Bronchial epithelial cell (primary cell): ENCODE results near the gene AMIGO1. TPM values are rescaled to one million over a fixed set of nuclear protein-coding genes. Genes with fewer than 3 reads are reported as not detected.

Experiments
- DNase-seq: peaks from one replicate; pipeline ENCODE4 v3.0.0-alpha.2; 2010; ENCODE audit warnings: low read depth
- FAIRE-seq: peaks from 2 replicates; lab custom pipeline; 2011; peaks lifted over from hg19 to GRCh38; lab: Jason Lieb, UNC
- H3K27me3 ChIP-seq: 2 replicates; pipeline ENCODE4 v1.5.1; 2011; ENCODE audit warnings: low read length; ENCODE audit not compliant: control insufficient read depth, insufficient read depth
- H3K36me3 ChIP-seq: 2 replicates; pipeline ENCODE4 v1.5.1; 2011; ENCODE audit warnings: low read length; ENCODE audit not compliant: control insufficient read depth, insufficient read depth
- H3K4me3 ChIP-seq: 2 replicates; pipeline ENCODE4 v1.5.1; 2011; ENCODE audit warnings: mild to moderate bottlenecking, low read depth, low read length, control low read depth
- total RNA-seq: library from RNA; depleted of rRNA; stranded (reverse); fragments of >200 nt; gene quantifications from 2 replicates; pipeline ENCODE4 v1.2.1, GENCODE V29; 2014
- TF ChIP-seq, protein P1 (sequence below): IDR thresholded peaks from 2 replicates; pipeline ENCODE4 v1.5.1; 2011; ENCODE audit warnings: mild to moderate bottlenecking, moderate library complexity, low read length, control low read depth, inconsistent platforms; ENCODE audit not compliant: insufficient read depth, severe bottlenecking

The AMIGO1 gene
- total RNA-seq, 1 donor from 2014 or later: 0.26 TPM

DNA sequence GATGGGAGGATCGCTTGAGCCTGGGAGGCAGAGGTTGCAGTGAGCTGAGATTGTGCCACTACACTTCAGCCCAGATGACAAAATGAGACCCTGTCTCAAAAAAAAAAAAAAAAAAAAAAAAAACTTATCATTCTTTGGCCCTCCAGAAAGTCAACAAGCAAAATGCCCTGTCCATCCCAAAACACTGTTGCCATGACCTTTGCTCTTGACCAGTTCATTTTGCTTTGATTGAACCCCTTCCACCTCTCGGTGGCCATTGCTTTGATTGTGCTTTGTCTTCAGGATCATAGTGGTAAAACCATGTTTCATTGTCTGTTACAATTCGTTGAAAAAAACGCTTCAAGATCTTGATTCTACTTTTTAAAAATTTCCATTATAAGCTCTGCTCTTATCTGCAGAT lies 51.7 kb downstream of the AMIGO1 start:
- DNase-seq (no peak), FAIRE-seq (no peak)
- no peaks in the 10 kb centered on the region for H3K36me3 ChIP-seq
- no peak overlapping the region for H3K4me3 ChIP-seq
- TF ChIP-seq, protein P1, sequence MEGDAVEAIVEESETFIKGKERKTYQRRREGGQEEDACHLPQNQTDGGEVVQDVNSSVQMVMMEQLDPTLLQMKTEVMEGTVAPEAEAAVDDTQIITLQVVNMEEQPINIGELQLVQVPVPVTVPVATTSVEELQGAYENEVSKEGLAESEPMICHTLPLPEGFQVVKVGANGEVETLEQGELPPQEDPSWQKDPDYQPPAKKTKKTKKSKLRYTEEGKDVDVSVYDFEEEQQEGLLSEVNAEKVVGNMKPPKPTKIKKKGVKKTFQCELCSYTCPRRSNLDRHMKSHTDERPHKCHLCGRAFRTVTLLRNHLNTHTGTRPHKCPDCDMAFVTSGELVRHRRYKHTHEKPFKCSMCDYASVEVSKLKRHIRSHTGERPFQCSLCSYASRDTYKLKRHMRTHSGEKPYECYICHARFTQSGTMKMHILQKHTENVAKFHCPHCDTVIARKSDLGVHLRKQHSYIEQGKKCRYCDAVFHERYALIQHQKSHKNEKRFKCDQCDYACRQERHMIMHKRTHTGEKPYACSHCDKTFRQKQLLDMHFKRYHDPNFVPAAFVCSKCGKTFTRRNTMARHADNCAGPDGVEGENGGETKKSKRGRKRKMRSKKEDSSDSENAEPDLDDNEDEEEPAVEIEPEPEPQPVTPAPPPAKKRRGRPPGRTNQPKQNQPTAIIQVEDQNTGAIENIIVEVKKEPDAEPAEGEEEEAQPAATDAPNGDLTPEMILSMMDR: no peak
- no peaks in the 10 kb centered on the region for H3K27me3 ChIP-seq

- TF ChIP-seq, protein P1: no peak
- FAIRE-seq (no peak), DNase-seq (no peak)
- H3K36me3 ChIP-seq: no peaks in the 10 kb centered on the region
- H3K4me3 ChIP-seq: no peak overlapping the region
- H3K27me3 ChIP-seq: no peaks in the 10 kb centered on the region
These were observed 54.9 kb downstream of the AMIGO1 start for GRCh38 chr1:109454497-109455133.

Other genes starting within 250 kb of the AMIGO1 start
- 1.1 and 1.8 TPM in 2 replicates for gene PSRC1, start 226.6 kb downstream of the AMIGO1 start, total RNA-seq
- gene MYBPHL, start 202.7 kb downstream of the AMIGO1 start, total RNA-seq: 0.26 TPM in 1 of 2 replicates, not detected in the other
- gene SORT1, start 111.8 kb downstream of the AMIGO1 start, total RNA-seq: 7.9 and 31.1 TPM in 2 replicates
- gene PSMA5, start 83.3 kb downstream of the AMIGO1 start, total RNA-seq: 31.0 and 42.9 TPM in 2 replicates
- not detected in 2 replicates for gene SYPL2, start 43.2 kb downstream of the AMIGO1 start, total RNA-seq
- gene ATXN7L2, start 25.8 kb downstream of the AMIGO1 start, total RNA-seq: 0.64 and 1.3 TPM in 2 replicates
- gene CYB561D1, start 15.6 kb downstream of the AMIGO1 start, total RNA-seq: 5.0 and 8.1 TPM in 2 replicates
- not detected in 2 replicates for gene GPR61, start 30.1 kb upstream of the AMIGO1 start, total RNA-seq
- 18.7 and 21.6 TPM in 2 replicates for gene GNAI3, start 38.9 kb upstream of the AMIGO1 start, total RNA-seq
- 0.26 TPM in 1 of 2 replicates, not detected in the other for gene GNAT2, start 109.9 kb upstream of the AMIGO1 start, total RNA-seq
- 14.8 and 21.9 TPM in 2 replicates for gene AMPD2, start 110.1 kb upstream of the AMIGO1 start, total RNA-seq
- gene GSTM4, start 146.4 kb upstream of the AMIGO1 start, total RNA-seq: 0.53 and 1.9 TPM in 2 replicates
- gene GSTM2, start 158.3 kb upstream of the AMIGO1 start, total RNA-seq: 0.26 TPM in 2 replicates
- 0.90 and 2.6 TPM in 2 replicates for gene GSTM1, start 178.1 kb upstream of the AMIGO1 start, total RNA-seq
- not detected in 2 replicates for gene GSTM5, start 202.5 kb upstream of the AMIGO1 start, total RNA-seq
- gene GSTM3, start 231.3 kb upstream of the AMIGO1 start, total RNA-seq: 4.7 TPM in 2 replicates